Activated T-helper 9 cell treated with anti-CD3 and anti-CD28 coated beads, Interleukin-2, amount 50 U/mL, for 16 hours (primary cell): ENCODE measurements around the gene RCOR1.

Source experiments
- DNase-seq: peaks from one replicate; pipeline ENCODE4 v3.0.0-alpha.2; 2020; ENCODE audit warnings: low read depth

Gene RCOR1

DNA sequence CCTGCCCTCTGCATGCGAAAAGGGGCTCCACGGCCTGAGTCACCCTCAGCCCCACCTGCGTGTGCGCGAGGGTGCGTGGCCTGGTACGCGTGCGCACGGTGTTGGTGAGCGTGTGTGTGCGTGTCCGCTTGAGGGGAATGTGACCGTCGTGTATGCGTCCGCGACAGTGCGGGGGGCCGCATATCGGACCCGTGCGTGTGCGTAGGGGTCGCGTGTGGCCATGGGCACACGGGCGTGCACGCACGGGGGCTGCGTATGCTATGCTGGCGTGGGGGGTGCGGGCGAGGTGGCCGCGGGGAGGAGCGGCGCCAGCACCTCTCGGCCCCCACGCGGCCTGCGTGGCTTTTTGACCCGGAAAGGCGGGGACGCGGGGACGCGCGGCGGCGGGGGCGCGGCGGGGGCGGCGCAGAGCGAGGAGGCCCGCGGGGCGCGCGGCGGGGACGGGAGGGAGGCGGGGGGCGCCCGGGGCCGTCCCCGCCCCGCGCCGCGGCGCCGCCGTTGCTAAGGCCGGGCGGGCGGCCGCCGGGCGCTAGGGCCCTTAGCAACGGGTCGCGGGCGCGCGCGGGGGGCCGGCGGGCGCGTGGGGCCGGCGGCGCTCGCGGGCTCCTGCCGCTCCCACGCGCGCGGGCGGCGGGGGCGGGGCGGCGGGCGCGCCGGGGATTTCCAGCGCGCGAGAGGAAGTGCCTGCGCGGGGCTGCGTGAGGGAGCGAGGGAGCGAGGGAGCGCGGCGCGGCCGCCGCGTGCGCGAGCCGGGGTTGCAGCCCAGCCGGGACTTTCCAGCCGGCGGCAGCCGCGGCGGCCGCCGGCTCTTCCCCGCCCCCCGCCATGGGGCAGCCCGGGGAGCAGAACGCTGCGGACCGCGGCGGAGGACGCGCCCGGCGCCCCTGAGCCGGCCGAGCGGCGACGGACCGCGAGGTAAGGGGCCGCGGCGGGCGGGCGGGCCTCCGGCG is 184.6 kb downstream of the RCOR1 start, which contains the start of gene TRAF3:
Gene TRAF3, plus strand, starts transcription at position 689 of the 950 bp plus-strand sequence. CDS start 92,753 bp downstream, outside the sequence.
- DNase-seq, result peak; percentile 84

DNA sequence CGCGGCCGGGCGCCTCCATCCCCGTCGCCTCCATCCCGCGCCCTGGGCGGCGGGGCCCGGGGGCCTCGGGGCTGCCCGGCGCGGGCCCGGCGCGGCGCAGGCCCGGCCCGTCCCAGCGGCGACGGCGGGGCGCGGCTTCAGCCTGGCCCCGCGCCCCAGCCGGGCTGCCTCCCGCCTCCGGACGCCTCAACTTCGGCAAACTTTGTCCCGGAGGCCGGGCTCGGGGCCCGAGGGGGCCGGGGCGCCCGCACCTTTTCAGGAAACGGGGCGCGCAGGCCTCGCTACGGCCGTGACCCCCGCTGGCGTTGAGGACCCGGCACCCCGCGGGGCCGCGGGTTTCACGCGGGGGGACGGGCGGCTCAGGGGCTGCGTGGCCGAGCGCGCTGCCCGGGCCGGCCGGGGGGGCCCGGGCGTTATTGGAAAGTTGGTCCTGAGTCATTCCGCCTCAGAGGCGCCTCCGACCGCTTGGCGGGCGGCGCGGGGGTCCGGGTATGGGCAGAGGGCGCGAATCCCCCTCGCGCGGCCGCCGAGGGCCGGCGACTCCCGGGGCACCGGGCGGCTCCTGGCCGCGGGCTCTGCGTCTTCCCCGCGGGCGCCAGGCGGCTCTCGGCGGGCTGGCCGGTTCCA is 185.4 kb downstream of the RCOR1 start:
- DNase-seq, result peak; percentile 8

DNA sequence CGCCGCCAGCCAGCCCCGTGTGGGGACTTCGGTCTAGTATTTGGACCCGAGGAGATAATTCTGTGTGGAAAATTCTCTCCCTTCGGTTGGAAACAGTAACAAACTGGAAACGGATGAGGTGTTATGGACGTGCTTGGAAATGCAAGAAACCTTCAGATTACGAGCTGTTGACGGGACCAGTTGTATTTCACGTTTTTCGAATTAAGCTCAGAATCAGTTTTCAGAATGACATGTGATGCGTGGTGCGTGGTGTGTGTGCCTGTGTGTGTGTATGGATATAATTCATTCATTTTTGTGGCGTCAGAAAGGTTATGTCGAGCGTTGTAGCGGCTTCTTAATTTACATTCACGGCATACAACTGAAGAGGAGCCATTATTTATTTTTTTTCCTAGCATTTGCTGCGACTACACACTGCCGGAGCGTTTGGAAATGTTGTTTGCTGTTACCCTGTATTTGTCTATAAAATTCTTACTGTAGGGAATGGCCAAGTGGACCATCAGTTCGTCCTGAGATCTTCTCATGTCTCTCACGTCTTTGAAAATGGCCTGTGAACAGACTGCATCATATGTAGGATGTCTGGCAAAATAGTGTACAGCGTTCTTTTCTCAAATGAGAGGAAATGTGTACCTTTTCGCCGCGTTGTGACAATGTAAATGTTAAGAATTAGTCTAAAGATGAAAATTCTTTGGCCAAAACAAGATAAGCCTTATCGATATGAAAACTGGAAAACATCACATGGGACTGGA is 186.1 kb downstream of the RCOR1 start:
- DNase-seq, result peak; percentile 15

DNA sequence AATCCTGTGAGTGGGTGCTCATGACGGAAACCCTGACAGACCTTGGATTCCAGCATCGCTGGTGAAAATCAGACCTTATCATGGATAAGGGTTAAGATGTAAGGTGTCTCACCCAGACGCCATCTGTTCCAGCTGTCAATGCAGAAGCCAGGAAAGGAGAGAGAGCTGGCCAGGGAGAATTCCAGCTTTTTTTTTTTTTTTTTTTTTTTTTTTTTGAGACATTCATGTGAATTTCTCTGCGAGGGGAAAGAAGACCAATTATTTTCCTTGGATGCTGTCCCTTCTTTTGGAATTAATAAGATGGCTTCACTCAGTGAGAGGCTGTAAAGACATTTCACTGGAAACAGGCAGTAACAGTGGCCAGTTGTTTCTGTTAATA is 186.6 kb downstream of the RCOR1 start:
- no peak for DNase-seq

DNA sequence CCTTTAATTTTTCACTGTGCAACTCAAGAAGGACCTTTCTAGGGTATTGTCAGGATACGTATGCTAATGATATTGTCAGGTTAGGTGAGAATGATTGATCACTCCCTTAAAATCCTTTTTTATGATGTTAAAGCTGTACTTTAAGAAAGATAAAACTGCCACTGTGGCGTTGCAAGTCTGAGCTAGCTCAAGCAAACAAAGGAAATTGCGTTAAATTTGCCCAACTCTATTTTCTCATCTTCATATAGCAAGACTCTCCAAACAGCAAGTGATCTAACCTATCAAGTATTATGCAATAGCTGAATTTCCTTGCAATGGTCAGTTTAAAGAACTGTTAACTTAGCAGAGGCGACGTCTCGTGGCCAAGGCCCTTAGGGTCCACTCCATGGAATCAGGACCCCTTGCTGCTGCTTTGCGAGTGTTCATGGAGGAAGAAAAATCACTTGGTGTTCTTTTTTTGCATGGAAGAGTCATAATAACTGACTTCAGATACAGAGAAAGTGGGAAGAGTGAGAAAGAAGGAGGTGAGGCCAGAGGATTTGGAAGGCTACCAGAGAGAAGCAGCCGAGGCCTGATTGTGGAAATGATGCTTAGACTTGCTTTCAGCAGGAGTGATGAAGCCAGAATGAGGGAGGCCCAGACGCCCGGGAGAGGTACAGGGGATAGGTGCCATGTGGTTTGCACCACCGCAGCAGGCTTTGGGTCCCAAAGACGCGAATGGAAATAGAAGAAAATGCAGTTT is 187.3 kb downstream of the RCOR1 start:
- no peak for DNase-seq
